HG02642 (cell line): ENCODE data around the gene DPH3.

Experiments
- ATAC-seq: cut with Tn5 transposase; IDR thresholded peaks from one replicate; pipeline ENCODE4 v1.9.1; 2021; ENCODE audit warnings: mild to moderate bottlenecking; ENCODE audit not compliant: unreplicated experiment, poor library complexity

The DPH3 gene

GRCh38 chr3:16258177-16258576, 6.6 kb downstream of the DPH3 start:
- ATAC-seq, result no peak

GRCh38 chr3:16257309-16257708, 7.4 kb downstream of the DPH3 start:
- ATAC-seq, result no peak

- no peak for ATAC-seq
These were observed 9.0 kb downstream of the DPH3 start for GRCh38 chr3:16255726-16256125.

- no peak for ATAC-seq
These were observed 9.4 kb downstream of the DPH3 start for GRCh38 chr3:16255326-16255725.

GRCh38 chr3:16254916-16255315, 9.8 kb downstream of the DPH3 start:
- ATAC-seq, result no peak

- no peak for ATAC-seq
These were observed 11.1 kb downstream of the DPH3 start for GRCh38 chr3:16253601-16254000.

GRCh38 chr3:16252988-16253387, 11.8 kb downstream of the DPH3 start:
- ATAC-seq, result no peak

- ATAC-seq, result no peak
These were observed 12.3 kb downstream of the DPH3 start for GRCh38 chr3:16252243-16252978.

- ATAC-seq, result no peak
These were observed 13.2 kb downstream of the DPH3 start for GRCh38 chr3:16251316-16252085.

- no peak for ATAC-seq
These were observed 14.9 kb downstream of the DPH3 start for GRCh38 chr3:16249886-16250285.

- ATAC-seq, result no peak
These were observed 15.4 kb downstream of the DPH3 start for GRCh38 chr3:16249336-16249735.

GRCh38 chr3:16248556-16248955, 16.2 kb downstream of the DPH3 start:
- ATAC-seq, result no peak

GRCh38 chr3:16247282-16248061, 17.3 kb downstream of the DPH3 start:
- peak; percentile 82 for ATAC-seq

- no peak for ATAC-seq
These were observed 19.1 kb downstream of the DPH3 start for GRCh38 chr3:16245609-16246008.

GRCh38 chr3:16243706-16244490, 20.8 kb downstream of the DPH3 start:
- ATAC-seq, result no peak

GRCh38 chr3:16242177-16242576, 22.6 kb downstream of the DPH3 start:
- no peak for ATAC-seq

- ATAC-seq, result no peak
These were observed 23.5 kb downstream of the DPH3 start for GRCh38 chr3:16241225-16241624.

- ATAC-seq, result no peak
These were observed 24.3 kb downstream of the DPH3 start for GRCh38 chr3:16240229-16241023.

GRCh38 chr3:16239780-16240179, 25.0 kb downstream of the DPH3 start:
- no peak for ATAC-seq
